GM19193 (cell line): ENCODE data around the gene MSRB3.

ENCODE experiments used
- POLR2A ChIP-seq: IDR thresholded peaks from 4 replicates; pipeline ENCODE4 v1.6.1; 2011; ENCODE audit not compliant: insufficient read depth, insufficient read length; ENCODE audit errors: extremely low read depth

MSRB3 gene

GRCh38 chr12:65276916-65277530 is 1.5 kb upstream of the MSRB3 start:
- TF ChIP-seq POLR2A: no peak

DNA sequence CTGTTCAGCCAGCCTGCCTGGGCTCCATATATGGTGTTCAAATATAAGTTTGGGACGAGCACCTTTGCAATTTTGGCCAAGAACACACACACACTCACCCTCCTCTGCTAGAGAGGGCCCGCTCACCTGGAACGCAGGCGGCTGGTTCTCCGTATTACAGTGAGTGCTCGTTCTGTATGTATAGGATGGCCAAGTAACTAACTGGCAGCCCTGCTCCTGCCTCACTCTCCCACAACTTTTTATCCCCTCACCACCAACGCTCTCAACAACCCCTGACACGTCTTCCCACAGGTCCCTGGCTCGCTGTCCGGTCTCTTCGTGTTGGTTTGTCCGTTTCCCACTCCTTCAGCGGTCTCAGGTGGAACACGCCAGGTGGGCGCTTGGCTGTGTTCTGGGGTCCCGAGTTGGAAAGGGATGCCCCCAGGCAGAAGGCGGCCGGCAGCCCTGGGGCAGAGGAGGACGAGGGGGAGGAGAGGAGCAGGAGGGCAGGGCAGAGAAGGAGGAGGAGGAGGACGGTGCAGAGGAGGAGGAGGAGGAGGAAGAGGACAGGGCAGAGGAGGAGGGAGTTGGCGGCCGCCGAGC is 398 bp upstream of the MSRB3 start:
- no peak for TF ChIP-seq POLR2A

- TF ChIP-seq POLR2A: no peak
Measured at GRCh38 chr12:65279369-65280112, 1.1 kb downstream of the MSRB3 start.

DNA sequence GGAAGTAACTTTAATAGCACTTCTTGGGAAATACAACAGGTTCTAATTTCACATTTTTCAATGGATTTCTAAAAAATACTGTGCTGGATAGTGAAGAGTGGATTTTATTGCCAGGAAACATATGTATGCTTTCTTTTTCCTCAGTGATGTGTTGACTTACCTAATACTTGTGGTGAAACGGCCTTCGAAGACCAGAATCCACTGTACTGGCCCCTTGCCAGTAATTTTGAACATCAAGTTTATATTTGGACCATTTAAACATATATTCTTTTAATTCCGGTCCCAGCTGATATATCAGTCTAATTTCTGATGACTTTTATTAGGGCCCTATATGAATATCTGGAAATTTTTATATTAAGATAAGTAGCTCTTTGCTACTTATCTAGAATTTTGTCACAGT is 1.8 kb downstream of the MSRB3 start:
- no peak for TF ChIP-seq POLR2A

DNA sequence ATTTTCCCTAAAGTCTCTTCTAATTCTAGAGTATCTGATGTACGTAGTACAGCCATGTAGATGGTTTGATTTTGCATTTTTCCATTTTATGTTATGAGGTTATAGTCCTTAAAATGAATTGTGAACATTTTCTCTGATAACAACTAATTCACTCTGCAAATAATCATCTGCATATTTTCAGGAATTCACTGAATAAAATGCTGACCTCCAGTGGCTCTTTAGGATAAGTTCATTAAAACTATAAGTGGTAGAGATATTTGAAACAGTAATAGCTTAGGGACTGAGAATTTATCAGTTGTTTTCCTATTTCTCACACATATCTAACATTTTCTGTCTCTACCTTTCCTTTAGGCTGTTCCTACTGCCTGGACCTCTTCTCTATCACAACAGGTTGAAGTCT is 4.4 kb downstream of the MSRB3 start:
- TF ChIP-seq POLR2A: no peak

GRCh38 chr12:65287426-65287825 is 8.9 kb downstream of the MSRB3 start:
- no peak for TF ChIP-seq POLR2A

DNA sequence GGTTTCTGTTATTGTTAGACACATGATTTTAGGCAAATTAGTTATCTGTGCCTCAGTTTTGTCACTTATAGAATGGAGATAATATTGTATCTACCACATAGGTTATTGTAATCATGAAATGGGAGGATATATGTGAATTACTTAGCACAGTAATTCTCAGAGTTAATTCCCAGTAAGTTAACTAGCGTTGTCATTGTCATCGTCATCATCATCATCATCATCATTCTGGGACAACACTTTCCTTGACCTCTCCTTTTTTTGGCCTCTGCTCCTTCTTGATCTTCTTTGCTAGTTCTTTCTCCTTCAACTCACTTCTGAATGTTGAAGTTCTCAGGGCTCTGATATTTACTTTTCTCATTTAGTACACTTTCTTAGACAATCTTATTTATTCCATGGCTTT is 13.8 kb downstream of the MSRB3 start:
- TF ChIP-seq POLR2A: no peak

GRCh38 chr12:65293735-65294134 is 15.3 kb downstream of the MSRB3 start:
- no peak for TF ChIP-seq POLR2A

DNA sequence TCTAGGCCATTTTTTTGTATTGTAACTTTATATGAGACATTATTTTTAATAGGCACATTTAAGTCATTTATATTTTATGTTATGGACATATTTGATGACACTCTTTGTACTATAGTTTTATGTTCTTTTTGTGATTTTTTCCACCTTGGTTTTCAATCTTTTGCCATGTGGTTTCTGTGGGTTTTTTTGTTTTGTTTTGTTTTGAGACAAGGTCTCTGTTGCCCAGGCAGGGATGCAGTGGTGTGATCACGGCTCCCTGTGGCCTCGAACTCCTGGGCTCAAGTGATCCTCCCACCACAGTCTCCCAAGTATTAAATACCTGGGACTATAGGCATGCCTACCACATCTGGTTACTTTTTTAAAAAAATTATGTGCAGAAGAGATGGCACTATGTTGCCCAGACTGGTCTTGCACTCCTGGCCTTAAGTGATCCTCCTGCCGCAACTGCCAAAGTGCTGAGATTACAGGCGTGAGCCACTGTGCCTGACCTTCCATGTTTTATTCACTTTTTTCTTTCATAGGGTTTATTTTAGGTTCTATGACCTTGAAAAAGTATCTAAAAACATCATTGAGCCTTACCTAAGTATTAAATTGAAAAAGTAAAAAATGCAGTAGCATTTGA is 16.3 kb downstream of the MSRB3 start:
- no peak for TF ChIP-seq POLR2A

GRCh38 chr12:65296508-65297265 is 18.2 kb downstream of the MSRB3 start:
- TF ChIP-seq POLR2A: no peak

GRCh38 chr12:65300097-65300496 is 21.6 kb downstream of the MSRB3 start:
- TF ChIP-seq POLR2A: no peak

DNA sequence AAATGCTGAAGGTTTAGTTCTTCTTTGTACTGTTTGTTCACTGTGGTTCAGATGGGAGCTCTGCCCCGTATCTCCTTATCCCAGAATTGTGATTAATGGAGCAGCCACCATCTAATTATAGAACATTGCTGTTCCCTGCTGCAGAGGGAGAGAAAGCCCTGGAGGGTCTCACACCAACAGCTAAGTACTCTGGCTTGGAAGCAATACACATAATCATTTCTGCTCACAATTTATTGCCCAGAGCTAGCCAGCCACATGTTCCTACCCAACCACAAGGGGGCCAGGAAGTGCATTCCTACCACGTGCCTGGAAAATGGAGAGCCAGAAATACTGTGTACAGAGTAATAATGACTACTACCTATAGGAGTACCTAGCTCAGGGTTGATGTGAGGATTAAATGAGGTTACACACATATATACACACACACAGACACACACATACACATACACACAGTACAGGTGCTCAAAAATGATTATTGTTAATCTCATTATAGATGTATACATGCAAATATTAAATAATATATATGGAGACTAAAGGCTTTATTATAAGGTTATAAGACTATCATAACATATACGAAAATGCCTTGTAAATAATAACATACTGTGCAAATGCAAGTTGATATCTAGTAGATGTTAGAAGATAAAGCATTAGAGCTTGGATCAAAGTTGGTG is 22.3 kb downstream of the MSRB3 start:
- no peak for TF ChIP-seq POLR2A

DNA sequence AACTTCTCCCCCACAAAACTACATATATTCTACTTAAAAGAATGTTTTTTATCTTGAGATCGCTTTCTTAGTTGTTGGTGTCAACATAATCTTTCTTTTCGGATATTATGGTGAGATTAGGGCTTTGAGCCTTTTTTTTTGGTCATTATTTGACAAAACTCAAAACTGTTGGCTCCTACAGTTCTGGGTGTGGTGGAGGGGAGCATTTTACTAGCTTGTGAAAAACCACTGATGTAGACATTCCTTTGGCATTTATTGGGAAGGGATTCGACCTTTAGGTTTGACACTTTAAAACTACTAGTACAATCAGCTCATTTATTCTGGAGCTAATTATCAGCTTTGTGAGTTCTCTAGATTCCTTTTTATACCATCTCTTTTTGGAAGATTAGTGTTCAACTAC is 24.4 kb downstream of the MSRB3 start:
- TF ChIP-seq POLR2A: no peak

DNA sequence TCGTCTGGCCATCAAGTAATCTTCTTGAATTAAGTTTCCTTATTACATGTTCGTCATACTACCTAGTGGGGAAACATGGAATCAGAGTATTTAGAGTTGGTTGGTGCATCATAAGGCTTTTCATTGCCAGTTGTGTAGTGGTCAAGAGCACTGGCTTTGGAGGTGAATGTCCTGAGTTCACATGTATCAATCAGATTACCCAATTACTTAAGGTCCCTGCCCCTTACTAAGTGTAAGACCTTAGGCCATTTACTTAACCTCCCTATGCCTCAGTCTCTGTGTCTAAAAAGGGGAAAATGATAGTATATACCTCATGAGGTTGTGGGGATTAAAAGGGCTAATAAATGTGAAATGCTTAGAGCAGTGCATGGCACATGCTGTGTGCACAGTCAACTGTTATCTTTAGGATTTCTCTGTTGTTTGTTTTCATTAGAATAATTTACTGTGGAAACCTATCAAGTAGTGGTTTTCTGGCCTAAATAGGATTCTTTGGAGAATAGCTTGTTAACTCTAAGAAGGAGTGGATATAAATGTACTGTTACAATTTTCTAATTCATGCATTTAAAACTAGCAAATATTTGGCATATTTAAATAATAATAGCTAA is 27.0 kb downstream of the MSRB3 start:
- TF ChIP-seq POLR2A: no peak
